ENCODE data around the gene SRR.

The SRR gene

GRCh38 chr17:2277429-2278170 lies 26.1 kb upstream of the SRR start:
- H3K4me3 ChIP-seq (ENCODE audit: low read depth, low read length), result no peak overlapping the region
- no peak for DNase-seq (ENCODE audit: low read depth)
- no peak for TF ChIP-seq CTCF (IDR thresholded peaks at IDR 0.05; ENCODE audit: control insufficient read depth, extremely low read depth, insufficient read depth)

GRCh38 chr17:2279707-2280106 lies 24.0 kb upstream of the SRR start:
- DNase-seq (ENCODE audit: low read depth), result no peak
- no peak for TF ChIP-seq CTCF (IDR thresholded peaks at IDR 0.05; ENCODE audit: control insufficient read depth, extremely low read depth, insufficient read depth)
- no peak overlapping the region for H3K4me3 ChIP-seq (ENCODE audit: low read depth, low read length)

GRCh38 chr17:2282297-2282873 lies 21.4 kb upstream of the SRR start:
- no peak for DNase-seq (ENCODE audit: low read depth)
- peak; percentile 49 for TF ChIP-seq CTCF (IDR thresholded peaks at IDR 0.05; ENCODE audit: control insufficient read depth, extremely low read depth, insufficient read depth)
- H3K4me3 ChIP-seq (ENCODE audit: low read depth, low read length), result no peak overlapping the region

- no peak overlapping the region for H3K4me3 ChIP-seq (ENCODE audit: low read depth, low read length)
- TF ChIP-seq CTCF (IDR thresholded peaks at IDR 0.05; ENCODE audit: control insufficient read depth, extremely low read depth, insufficient read depth), result no peak
- no peak for DNase-seq (ENCODE audit: low read depth)
Measured at GRCh38 chr17:2283302-2283701, 20.4 kb upstream of the SRR start.

GRCh38 chr17:2289878-2290478 lies 13.8 kb upstream of the SRR start:
- no peak for DNase-seq (ENCODE audit: low read depth)
- no peak overlapping the region for H3K4me3 ChIP-seq (ENCODE audit: low read depth, low read length)
- TF ChIP-seq CTCF (IDR thresholded peaks at IDR 0.05; ENCODE audit: control insufficient read depth, extremely low read depth, insufficient read depth), result no peak

- H3K4me3 ChIP-seq (ENCODE audit: low read depth, low read length), result no peak overlapping the region
- DNase-seq (ENCODE audit: low read depth), result no peak
- no peak for TF ChIP-seq CTCF (IDR thresholded peaks at IDR 0.05; ENCODE audit: control insufficient read depth, extremely low read depth, insufficient read depth)
Measured at GRCh38 chr17:2292100-2292499, 11.7 kb upstream of the SRR start.

Data from LNCaP clone FGC (cell line).